Liver (tissue), 9 donors: ENCODE data around the gene LHPP. TPM values are rescaled to one million over a fixed set of nuclear protein-coding genes. Genes with fewer than 3 reads are reported as not detected.

Source experiments
- DNase-seq: peaks from one replicate; pipeline ENCODE4 v3.0.0-alpha.2; 2017; ENCODE audit warnings: low spot score
- H3K27ac ChIP-seq, 2 donors: one replicate each; pipeline ENCODE4 v1.7.0; 2013; ENCODE audit warnings: inconsistent platforms in 2 of 2, low read length in 2 of 2, control low read depth in 1 of 2, low read depth in 1 of 2, mild to moderate bottlenecking in 1 of 2
- H3K27me3 ChIP-seq, 4 donors: one replicate each; pipeline versions ENCODE4 v1.6.1 to v1.7.0; 2013; ENCODE audit warnings: low read length in 3 of 4, inconsistent platforms in 1 of 4, mild to moderate bottlenecking in 1 of 4, moderate library complexity in 1 of 4; ENCODE audit not compliant: control insufficient read depth in 4 of 4, insufficient read depth in 4 of 4
- H3K36me3 ChIP-seq, 4 donors: one replicate each; pipeline versions ENCODE4 v1.6.1 to v1.7.0; 2013; ENCODE audit warnings: low read length in 3 of 4, mild to moderate bottlenecking in 3 of 4, low read depth in 1 of 4, moderate library complexity in 1 of 4; ENCODE audit not compliant: control insufficient read depth in 4 of 4, insufficient read depth in 3 of 4
- H3K4me1 ChIP-seq, 4 donors: one replicate each; pipeline versions ENCODE4 v1.6.1 to v1.7.0; 2013; ENCODE audit warnings: low read length in 3 of 4, mild to moderate bottlenecking in 3 of 4, moderate library complexity in 1 of 4; ENCODE audit not compliant: control insufficient read depth in 4 of 4, insufficient read depth in 4 of 4
- H3K4me3 ChIP-seq, 3 donors: one replicate each; pipeline versions ENCODE4 v1.6.1 to v1.7.0; 2013; ENCODE audit warnings: low read length in 3 of 3, control low read depth in 1 of 3, low read depth in 1 of 3, mild to moderate bottlenecking in 1 of 3
- H3K9ac ChIP-seq, 2 donors: one replicate each; pipeline ENCODE4 v1.7.0; 2013; ENCODE audit warnings: low read length in 2 of 2, mild to moderate bottlenecking in 2 of 2, moderate library complexity in 2 of 2, control low read depth in 1 of 2, low read depth in 1 of 2
- H3K9me3 ChIP-seq, 4 donors: one replicate each; pipeline versions ENCODE4 v1.6.1 to v1.7.0; 2013; ENCODE audit warnings: low read length in 3 of 4; ENCODE audit not compliant: control insufficient read depth in 4 of 4
- EGR1 ChIP-seq, 2 donors: IDR thresholded peaks; 2 replicates each; pipeline ENCODE4 v1.6.1; 2016 to 2018; ENCODE audit warnings: antibody characterized with exemption in 2 of 2, low read depth in 2 of 2
- FOXA1 ChIP-seq: IDR thresholded peaks from 2 replicates; pipeline ENCODE4 v1.6.1; 2016; ENCODE audit warnings: antibody characterized with exemption
- FOXA2 ChIP-seq: IDR thresholded peaks from 2 replicates; pipeline ENCODE4 v1.6.1; 2016; ENCODE audit warnings: antibody characterized with exemption
- GABPA ChIP-seq, 2 donors: IDR thresholded peaks in 1 of 2; conservative IDR thresholded peaks in 1 of 2; 2 replicates each; pipeline ENCODE4 v1.6.1; 2016; ENCODE audit warnings: antibody characterized with exemption in 2 of 2, mild to moderate bottlenecking in 1 of 2, moderate library complexity in 1 of 2
- HNF4A ChIP-seq, 2 donors: conservative IDR thresholded peaks; 2 replicates each; pipeline ENCODE4 v1.6.1; 2016; ENCODE audit warnings: antibody characterized with exemption in 2 of 2, mild to moderate bottlenecking in 2 of 2
- JUND ChIP-seq, 2 donors: IDR thresholded peaks; 2 replicates each; pipeline ENCODE4 v1.6.1; 2016; ENCODE audit warnings: antibody characterized with exemption in 2 of 2
- NR2F2 ChIP-seq: IDR thresholded peaks from 2 replicates; pipeline ENCODE4 v1.6.1; 2016; ENCODE audit warnings: antibody characterized with exemption
- RAD21 ChIP-seq, 2 donors: IDR thresholded peaks; 2 replicates each; pipeline ENCODE4 v1.6.1; 2016; ENCODE audit warnings: antibody characterized with exemption in 2 of 2, mild to moderate bottlenecking in 2 of 2
- SP1 ChIP-seq: IDR thresholded peaks from 2 replicates; pipeline ENCODE4 v1.6.1; 2018; ENCODE audit warnings: antibody characterized with exemption, mild to moderate bottlenecking
- WGBS: extraction: QIAGEN DNeasy Blood & Tissue Kit; methylation state at CpG from one replicate; pipeline ENCODE4 v1.1.7; 2013; 5-methylcytosine and 5-hydroxymethylcytosine counted together
- polyA plus RNA-seq, 2 donors: library from polyadenylated mRNA; stranded (reverse) in 1 of 2; unstranded in 1 of 2; fragments of 200-250 nt in 1 of 2; fragments of >200 nt in 1 of 2; fragmentation: Nextera tagmentation in 1 of 2; extraction: Ambion mirVana in 1 of 2; gene quantifications; one replicate each; pipeline versions ENCODE4 v1.2.1 to v1.2.3, GENCODE V29; 2013 to 2015
- total RNA-seq, 2 donors: library from RNA; depleted of rRNA; stranded (reverse); fragments of >200 nt; gene quantifications; one replicate each; pipeline ENCODE4 v1.2.3, GENCODE V29; 2014
- TF ChIP-seq, protein P1 (sequence below): IDR thresholded peaks from 2 replicates; pipeline ENCODE4 v1.6.1; 2016; ENCODE audit warnings: antibody characterized with exemption
- TF ChIP-seq, protein P2 (sequence below): IDR thresholded peaks from 2 replicates; pipeline ENCODE4 v1.6.1; 2016; ENCODE audit warnings: antibody characterized with exemption
- TF ChIP-seq, protein P3 (sequence below): fragments of 150-350 bp; IDR thresholded peaks from 2 replicates; pipeline ENCODE4 v1.5.1; 2017; ENCODE audit warnings: improper control_type of control experiment, low read depth, low read length; ENCODE audit not compliant: missing input control
- TF ChIP-seq, protein P4 (sequence below): IDR thresholded peaks from 2 replicates; pipeline ENCODE4 v1.6.1; 2016; ENCODE audit warnings: antibody characterized with exemption
- TF ChIP-seq, protein P5 (sequence below): IDR thresholded peaks from 2 replicates; pipeline ENCODE4 v1.6.1; 2016; ENCODE audit warnings: antibody characterized with exemption, mild to moderate bottlenecking
- donor health status: healthy.
- donor health status: healthy.
- donor health status: healthy.
- donor health status: healthy.
- donor health status: healthy.

Gene LHPP
- total and polyA plus RNA-seq, 4 donors, result 15.9 to 39.9 (median 26.2) TPM

DNA sequence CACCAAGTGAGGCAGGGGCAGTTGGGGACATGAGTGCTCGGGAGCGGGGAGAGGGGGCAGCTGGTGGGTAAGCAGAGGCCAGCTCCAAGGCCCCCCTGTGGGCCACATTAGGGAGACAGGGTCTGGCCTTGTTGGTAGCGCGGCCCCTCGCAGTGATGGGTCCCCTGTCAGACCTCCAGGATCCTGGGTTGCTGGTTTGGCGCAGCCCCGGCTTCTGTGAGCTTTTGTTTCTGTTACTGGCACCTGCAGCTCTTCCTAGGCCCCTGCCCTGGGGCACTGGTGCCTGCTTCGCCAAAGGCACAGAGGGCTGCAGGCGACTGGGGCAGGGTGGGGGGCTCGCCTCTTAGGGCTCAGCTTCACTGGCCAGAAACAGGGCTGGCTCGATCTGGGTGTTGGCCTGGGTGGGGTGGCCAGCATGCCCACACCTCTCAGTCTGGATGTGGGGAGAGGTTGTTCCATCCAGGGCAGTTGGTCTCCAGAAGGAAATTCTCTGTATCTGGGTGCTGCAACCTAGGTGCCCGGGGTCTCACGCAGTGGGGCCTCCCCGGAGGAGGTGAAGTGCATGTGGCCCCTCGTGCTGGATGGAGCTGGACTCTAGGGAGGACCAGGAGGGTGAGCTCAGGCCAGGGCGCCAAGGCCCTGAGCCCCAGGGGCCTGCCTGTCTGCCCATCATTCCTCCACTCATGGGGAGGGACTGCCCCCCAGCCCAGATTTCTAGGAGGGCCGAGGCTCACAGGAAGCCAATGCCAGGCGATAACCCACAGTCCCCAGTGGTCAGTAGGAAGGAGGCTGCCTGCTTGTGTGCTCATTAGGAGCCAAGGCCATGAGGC lies 138.6 kb downstream of the LHPP start:
- Histone ChIP-seq H3K36me3 (no peaks in the 10 kb centered on the region), H3K9ac (no peak overlapping the region), H3K4me1 (peaks cover 0 to 7% (median 0%) of the 10 kb centered on the region in 4 donors), H3K4me3 (no peak overlapping the region), H3K27me3 (no peaks in the 10 kb centered on the region), H3K27ac (no peak overlapping the region), H3K9me3 (no peaks in the 10 kb centered on the region)
- WGBS, result 93% methylated on average over 18 of the region's 18 CpGs
- TF ChIP-seq EGR1 (IDR thresholded peaks at IDR 0.05; ENCODE audit: low read depth in 2 of 2) (no peak), NR2F2 (no peak), GABPA (IDR thresholded peaks at IDR 0.05 in 1 of 2, conservative IDR thresholded peaks at IDR 0.05 in 1 of 2) (no peak), FOXA2 (no peak), JUND (IDR thresholded peaks at IDR 0.05) (no peak), SP1 (no peak), HNF4A (conservative IDR thresholded peaks at IDR 0.05) (no peak), FOXA1 (no peak), RAD21 (IDR thresholded peaks at IDR 0.05) (no peak)
- TF ChIP-seq, protein P1, sequence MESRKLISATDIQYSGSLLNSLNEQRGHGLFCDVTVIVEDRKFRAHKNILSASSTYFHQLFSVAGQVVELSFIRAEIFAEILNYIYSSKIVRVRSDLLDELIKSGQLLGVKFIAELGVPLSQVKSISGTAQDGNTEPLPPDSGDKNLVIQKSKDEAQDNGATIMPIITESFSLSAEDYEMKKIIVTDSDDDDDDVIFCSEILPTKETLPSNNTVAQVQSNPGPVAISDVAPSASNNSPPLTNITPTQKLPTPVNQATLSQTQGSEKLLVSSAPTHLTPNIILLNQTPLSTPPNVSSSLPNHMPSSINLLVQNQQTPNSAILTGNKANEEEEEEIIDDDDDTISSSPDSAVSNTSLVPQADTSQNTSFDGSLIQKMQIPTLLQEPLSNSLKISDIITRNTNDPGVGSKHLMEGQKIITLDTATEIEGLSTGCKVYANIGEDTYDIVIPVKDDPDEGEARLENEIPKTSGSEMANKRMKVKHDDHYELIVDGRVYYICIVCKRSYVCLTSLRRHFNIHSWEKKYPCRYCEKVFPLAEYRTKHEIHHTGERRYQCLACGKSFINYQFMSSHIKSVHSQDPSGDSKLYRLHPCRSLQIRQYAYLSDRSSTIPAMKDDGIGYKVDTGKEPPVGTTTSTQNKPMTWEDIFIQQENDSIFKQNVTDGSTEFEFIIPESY, result no peak
- TF ChIP-seq, protein P2, sequence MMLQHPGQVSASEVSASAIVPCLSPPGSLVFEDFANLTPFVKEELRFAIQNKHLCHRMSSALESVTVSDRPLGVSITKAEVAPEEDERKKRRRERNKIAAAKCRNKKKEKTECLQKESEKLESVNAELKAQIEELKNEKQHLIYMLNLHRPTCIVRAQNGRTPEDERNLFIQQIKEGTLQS, result no peak
- TF ChIP-seq, protein P3, sequence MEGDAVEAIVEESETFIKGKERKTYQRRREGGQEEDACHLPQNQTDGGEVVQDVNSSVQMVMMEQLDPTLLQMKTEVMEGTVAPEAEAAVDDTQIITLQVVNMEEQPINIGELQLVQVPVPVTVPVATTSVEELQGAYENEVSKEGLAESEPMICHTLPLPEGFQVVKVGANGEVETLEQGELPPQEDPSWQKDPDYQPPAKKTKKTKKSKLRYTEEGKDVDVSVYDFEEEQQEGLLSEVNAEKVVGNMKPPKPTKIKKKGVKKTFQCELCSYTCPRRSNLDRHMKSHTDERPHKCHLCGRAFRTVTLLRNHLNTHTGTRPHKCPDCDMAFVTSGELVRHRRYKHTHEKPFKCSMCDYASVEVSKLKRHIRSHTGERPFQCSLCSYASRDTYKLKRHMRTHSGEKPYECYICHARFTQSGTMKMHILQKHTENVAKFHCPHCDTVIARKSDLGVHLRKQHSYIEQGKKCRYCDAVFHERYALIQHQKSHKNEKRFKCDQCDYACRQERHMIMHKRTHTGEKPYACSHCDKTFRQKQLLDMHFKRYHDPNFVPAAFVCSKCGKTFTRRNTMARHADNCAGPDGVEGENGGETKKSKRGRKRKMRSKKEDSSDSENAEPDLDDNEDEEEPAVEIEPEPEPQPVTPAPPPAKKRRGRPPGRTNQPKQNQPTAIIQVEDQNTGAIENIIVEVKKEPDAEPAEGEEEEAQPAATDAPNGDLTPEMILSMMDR, result no peak
- TF ChIP-seq, protein P4, sequence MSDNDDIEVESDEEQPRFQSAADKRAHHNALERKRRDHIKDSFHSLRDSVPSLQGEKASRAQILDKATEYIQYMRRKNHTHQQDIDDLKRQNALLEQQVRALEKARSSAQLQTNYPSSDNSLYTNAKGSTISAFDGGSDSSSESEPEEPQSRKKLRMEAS, result no peak
- TF ChIP-seq, protein P5, sequence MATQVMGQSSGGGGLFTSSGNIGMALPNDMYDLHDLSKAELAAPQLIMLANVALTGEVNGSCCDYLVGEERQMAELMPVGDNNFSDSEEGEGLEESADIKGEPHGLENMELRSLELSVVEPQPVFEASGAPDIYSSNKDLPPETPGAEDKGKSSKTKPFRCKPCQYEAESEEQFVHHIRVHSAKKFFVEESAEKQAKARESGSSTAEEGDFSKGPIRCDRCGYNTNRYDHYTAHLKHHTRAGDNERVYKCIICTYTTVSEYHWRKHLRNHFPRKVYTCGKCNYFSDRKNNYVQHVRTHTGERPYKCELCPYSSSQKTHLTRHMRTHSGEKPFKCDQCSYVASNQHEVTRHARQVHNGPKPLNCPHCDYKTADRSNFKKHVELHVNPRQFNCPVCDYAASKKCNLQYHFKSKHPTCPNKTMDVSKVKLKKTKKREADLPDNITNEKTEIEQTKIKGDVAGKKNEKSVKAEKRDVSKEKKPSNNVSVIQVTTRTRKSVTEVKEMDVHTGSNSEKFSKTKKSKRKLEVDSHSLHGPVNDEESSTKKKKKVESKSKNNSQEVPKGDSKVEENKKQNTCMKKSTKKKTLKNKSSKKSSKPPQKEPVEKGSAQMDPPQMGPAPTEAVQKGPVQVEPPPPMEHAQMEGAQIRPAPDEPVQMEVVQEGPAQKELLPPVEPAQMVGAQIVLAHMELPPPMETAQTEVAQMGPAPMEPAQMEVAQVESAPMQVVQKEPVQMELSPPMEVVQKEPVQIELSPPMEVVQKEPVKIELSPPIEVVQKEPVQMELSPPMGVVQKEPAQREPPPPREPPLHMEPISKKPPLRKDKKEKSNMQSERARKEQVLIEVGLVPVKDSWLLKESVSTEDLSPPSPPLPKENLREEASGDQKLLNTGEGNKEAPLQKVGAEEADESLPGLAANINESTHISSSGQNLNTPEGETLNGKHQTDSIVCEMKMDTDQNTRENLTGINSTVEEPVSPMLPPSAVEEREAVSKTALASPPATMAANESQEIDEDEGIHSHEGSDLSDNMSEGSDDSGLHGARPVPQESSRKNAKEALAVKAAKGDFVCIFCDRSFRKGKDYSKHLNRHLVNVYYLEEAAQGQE, result no peak
- no peak for DNase-seq
